ENCODE results near the gene THEM5.

DNA sequence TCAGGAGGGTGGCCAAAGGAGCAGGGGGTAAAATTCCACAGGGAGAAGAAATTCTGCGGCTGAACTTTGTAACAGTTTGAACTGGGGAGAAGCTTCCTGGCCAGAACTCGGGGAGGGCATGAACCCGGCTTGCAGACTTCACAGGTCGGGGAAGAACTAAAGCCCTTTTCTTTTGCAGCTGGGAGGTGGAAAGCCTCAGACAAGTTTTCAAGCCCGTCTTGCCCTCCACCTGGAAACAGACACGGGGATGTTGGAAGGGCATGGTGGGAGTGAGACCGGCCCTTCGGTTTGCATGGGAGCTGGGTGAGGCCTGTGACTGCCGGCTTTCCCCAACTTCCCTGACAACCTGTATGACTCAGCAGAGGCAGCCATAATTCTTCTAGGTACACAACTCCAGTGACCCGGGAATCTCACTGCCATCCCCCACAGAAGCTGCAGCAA, 44.5 kb upstream of the THEM5 start:
- TF ChIP-seq, protein P1, sequence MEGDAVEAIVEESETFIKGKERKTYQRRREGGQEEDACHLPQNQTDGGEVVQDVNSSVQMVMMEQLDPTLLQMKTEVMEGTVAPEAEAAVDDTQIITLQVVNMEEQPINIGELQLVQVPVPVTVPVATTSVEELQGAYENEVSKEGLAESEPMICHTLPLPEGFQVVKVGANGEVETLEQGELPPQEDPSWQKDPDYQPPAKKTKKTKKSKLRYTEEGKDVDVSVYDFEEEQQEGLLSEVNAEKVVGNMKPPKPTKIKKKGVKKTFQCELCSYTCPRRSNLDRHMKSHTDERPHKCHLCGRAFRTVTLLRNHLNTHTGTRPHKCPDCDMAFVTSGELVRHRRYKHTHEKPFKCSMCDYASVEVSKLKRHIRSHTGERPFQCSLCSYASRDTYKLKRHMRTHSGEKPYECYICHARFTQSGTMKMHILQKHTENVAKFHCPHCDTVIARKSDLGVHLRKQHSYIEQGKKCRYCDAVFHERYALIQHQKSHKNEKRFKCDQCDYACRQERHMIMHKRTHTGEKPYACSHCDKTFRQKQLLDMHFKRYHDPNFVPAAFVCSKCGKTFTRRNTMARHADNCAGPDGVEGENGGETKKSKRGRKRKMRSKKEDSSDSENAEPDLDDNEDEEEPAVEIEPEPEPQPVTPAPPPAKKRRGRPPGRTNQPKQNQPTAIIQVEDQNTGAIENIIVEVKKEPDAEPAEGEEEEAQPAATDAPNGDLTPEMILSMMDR (IDR thresholded peaks at IDR 0.05) = no peak
- no peak for TF ChIP-seq POLR2AphosphoS5 (IDR thresholded peaks at IDR 0.05)
- no peak for TF ChIP-seq POLR2A (IDR thresholded peaks at IDR 0.05)

Data from breast epithelium (tissue), 3 donors.